Inflammatory macrophage treated with lipopolysaccharide for 4 hours (primary cell): Measurements from ENCODE around the gene DLGAP4.

Source experiments
- DNase-seq: peaks from one replicate; pipeline ENCODE4 v3.0.0-alpha.2; 2020

Gene DLGAP4, protein sequence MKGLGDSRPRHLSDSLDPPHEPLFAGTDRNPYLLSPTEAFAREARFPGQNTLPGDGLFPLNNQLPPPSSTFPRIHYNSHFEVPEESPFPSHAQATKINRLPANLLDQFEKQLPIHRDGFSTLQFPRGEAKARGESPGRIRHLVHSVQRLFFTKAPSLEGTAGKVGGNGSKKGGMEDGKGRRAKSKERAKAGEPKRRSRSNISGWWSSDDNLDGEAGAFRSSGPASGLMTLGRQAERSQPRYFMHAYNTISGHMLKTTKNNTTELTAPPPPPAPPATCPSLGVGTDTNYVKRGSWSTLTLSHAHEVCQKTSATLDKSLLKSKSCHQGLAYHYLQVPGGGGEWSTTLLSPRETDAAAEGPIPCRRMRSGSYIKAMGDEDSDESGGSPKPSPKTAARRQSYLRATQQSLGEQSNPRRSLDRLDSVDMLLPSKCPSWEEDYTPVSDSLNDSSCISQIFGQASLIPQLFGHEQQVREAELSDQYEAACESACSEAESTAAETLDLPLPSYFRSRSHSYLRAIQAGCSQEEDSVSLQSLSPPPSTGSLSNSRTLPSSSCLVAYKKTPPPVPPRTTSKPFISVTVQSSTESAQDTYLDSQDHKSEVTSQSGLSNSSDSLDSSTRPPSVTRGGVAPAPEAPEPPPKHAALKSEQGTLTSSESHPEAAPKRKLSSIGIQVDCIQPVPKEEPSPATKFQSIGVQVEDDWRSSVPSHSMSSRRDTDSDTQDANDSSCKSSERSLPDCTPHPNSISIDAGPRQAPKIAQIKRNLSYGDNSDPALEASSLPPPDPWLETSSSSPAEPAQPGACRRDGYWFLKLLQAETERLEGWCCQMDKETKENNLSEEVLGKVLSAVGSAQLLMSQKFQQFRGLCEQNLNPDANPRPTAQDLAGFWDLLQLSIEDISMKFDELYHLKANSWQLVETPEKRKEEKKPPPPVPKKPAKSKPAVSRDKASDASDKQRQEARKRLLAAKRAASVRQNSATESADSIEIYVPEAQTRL

DNA sequence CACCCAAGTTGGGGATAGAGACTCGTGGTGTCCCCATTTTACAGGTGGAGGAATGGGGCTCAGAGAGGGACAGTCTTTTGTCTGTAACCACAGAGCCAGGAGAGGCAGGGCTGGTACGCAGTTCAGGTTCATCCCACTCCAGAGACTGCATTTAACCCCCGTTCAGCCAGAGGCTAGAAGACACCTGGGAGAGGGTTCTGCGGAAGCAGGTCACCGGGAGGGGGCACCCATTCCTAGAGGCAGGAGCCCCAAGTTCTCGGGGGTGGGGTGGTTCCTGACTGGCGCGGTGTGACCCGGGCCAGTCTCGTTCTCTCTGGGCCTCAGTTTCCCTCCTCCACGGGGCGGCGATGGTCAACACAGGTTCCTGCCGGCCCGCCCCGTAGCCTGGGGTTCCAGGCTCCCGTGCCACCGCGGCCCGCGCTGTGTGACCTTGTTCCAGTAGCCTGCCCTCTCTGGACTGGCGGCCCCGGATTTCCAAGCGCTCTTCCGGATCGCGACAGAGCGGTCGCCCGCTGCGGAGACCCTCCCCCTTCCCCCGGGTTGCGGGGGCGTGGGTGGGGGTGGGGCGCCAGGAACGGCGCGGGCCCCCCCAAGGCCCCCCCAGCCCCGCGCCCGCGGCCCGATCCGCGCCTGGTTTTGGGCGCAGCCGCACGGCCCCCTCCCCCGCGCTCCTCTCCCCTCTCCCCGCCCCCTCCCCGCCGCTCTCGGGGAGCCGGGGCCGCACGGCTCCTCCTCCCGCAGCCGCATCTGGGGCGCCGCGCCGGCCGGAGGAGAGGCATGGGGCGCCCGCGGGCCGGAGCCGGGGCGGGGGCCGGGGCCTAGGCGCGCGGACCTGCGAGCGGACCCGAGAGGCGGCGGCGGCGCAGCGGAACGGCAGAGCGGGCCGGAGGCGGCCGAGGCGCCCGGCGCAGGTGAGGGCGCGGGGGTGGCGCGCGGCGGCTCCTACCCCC, at the start of gene DLGAP4:
Gene DLGAP4, plus strand, starts transcription at position 738 of the 950 bp plus-strand sequence. CDS start 125,379 bp downstream, outside the sequence.
- no peak for DNase-seq

DNA sequence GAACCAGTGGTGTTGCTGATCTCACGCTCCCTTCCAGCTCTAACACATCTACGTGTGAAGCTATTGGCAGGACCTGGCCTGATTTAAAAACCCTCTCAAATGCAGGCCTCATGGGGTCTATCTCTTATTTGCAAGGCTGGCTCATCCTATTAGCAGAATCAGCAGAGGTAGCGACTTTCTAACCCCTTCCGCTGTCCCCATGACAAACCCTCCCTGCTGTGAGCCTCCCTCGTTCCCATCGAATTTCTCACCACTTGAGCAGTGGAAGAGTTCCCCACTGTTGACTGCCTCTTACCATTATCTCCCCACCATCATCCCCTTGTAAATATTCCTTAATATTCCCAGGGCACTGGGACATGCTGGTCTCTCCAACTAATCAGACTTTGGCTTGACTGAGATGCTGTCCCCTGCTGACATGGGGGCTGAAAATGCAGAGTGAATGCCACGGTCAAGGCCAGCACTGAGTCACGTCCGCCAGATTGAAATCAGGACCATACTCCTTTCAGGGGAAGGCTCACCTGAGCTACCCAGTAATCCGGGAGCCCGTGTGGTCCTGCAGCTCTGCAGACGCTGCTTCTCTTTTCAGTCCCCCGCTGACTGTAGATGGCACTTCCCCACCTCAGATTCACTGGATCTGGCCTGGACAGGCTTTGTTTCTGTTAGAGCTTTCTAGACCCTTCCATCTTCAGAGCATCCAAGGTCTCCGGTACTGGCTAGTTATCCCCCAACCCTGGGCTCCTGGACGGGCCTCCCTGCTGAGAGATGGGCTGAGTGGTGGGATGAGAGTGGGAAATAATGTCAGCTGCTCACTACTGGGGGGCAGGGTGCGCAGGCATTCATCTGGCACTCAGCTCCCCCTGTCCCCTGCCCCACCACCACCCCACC, 46.7 kb upstream of the DLGAP4 start:
- DNase-seq = no peak

DNA sequence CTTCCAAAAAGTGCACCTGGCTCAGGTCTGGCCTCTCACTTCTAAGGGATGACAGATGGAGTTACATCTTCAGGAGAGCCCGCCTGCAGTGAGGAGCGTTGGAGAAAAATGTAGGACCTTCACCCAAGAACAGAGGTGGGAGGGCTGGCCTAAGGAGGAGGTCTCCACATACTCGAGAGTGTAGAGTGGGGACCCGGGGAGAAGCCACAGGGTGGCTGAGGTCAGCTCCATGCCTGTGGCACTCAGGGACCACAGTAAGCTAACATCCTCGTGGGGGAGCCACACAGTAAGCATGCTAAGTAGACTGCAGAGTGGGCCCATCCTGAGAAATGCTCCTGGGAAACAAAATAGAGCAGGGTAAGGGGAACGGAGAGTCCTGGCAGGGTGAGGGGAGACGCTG, 45.8 kb upstream of the DLGAP4 start:
- DNase-seq = no peak

DNA sequence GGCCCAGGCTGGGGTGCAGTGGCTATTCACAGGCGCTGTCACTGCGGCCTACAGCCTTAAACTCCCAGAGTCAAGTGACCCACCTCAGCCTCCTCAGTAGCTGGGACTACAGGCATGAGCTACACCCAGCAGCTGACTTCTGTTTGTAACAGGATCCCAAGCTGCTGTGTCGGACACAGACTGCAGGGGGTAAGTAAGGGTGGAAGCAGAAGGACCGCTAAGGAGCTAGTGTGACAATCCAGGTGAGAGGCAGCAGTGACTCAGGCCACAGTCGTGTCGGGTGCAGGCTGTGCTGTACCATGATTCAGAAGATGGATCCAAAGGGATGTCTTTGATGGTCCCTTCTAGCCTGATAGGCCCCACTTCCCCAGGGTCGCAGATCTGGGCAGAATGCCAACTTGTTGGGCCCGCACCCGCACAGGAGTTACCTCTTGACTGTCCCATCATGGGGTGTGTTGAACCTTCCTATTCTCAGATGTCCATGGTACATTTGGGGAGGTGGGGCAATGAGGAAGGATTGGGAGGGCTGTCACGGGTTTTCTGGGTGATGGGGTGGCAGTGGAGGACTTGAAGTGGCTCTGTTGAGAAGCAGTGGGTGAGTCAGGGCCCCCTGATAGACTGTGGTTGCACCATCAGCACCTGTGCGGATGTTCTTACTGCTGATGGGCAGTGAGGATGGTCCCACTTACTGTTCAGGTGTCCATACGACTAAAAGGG, 44.6 kb upstream of the DLGAP4 start:
- DNase-seq = no peak

DNA sequence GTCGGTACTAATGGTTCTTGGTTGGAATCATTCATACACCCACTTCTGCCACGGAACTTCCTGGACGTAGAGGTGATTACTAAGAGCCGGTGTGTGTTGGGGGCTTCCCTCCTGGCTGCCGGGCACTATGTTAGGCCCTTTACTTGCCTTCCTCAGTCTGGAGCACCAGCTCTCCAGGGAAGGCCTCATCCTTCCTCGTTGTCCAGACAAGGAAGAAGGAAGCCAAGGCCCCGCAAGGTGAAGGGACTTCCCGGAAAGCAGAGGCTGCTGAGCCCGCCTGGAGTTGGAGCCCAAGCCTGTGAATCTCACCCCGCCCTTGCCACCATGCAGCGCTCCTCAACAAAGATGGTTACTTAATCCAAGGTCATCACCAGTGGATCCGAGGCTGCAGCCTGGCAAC, 43.7 kb upstream of the DLGAP4 start:
- DNase-seq = no peak

DNA sequence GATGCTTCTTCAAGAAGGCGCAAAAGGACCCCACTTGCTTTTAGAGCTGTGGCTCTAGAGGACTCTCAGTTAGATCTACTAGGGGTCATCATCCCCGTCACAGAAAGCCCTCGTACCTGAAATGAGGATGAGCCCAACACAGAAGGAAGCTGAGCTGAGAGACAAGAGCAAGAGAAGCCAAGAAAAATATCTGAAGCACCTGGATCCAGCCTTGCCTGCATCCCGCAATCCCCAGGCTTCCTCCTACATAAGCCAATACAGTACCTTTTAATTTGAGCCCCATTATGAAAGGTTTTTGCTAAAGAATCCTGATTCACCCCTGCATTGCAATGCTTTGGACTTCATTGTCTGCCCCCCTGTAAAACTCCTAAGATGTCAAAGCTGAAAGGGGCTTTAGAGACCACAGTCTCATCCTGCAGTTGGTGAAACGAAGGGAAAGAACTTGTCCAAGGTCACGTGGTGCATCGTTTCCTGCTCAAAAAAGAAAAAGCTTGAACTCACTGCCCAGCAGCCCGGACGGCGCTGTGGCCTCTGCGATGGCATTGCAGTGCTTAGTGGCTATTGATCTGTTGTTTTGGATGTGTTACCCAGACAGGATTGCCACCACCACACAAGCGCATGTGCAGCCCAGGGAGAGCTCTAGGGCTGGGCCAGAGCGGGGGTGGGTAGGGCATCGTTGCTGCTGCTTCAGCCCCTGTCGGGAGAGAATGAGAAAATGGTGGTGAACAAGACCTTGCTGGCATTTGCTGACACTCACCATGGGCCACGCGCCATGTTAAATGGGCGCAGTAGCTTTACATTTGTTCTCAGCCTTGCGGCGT, 41.5 kb upstream of the DLGAP4 start:
- no peak for DNase-seq

DNA sequence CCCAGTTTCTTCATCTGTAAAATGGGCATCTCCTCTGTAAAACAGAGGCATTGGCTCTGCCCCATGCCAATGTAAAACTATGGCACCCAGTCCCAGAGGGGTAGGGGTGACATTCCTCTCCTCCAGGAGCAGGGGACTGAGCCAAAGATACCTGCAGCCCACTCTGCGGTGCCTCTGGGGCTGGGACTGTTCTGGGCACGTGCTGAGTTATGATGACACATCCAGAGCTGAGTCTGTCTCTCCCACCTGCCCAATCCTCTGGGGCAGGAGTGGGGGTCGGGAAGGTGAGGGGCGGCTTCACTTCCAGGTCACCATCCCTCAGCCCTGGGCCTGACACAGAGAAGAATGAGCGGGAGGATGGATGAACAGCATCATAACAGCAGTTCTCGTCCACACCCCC, 40.0 kb upstream of the DLGAP4 start:
- DNase-seq = no peak

DNA sequence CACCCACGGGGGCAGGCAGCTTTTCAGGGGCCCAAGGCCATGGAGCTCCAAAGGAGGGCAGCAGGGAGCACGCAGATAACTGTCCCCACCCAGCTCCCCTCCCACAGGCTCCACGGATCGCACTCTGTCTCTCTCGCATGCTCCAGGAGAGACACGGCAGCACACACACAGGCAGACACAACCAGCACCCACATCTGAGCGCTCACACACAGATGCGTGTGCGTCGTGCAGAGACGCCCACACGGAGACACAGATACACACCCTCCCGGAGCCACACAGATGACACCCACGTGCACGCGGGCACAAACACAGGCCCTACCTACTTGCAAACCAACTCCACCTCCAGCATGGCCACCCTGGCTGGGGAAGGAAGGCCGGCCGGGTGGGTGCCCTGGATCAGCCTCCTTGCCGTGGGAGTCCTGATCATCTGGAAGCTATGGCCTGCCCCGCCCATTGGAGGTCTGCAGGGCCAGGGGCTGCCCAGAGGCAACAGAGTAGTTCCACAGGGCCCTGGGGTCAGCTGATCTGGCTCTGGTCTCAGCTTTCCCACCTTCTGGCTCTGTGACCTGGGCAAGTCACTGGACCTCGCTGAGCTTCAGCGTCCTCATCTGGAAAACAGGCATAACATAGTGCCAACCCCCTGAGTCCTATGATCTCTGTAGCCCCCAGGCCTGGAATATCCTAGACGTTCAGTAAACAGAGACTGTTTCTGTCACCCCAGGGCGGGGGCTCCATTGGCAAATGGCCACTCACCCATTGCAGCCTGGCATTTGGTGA, 38.3 kb upstream of the DLGAP4 start:
- DNase-seq = no peak

DNA sequence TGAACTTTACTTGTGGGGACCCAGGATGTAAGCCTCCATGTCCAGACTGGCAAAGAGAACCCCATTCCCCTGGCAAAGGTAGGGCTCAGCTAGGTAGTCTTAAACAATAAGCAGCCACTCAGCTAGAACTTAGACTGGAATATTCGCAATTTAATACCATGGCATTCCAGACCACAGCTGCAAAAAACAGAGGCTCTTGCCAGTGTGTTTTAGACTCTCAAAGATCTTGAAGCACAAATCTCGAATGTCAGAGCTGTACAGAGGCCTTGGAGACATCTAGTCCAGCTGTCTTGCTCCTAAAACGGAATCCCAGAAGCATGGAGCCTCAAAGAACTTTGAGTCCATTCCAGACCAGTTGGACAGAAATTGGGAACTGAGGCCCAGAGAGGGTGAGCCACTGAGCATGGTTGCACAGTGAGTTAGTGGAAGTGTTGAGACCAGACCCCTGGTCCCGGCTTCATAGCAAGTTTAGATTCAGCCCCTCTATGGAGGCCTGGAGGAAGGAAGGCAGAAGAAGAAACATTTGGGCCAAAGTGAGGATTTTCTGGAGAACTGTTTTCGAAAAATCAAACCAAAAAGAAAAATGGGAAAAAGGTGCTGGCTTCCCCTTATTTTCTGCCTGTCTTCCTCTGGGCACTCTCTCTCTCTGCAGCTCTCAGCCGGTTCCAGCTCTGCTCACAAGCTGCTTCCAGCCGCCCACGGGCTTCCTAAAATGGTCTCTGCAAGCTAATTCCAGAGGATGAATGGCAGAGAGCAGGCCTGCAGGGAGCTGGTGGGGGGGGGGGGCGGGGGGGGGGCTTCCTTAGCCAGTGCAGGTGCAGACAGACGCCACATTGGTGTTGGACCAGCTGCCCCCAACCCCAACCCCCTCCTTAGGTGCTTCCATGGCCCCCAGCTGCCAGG, 37.4 kb upstream of the DLGAP4 start:
- DNase-seq = no peak

DNA sequence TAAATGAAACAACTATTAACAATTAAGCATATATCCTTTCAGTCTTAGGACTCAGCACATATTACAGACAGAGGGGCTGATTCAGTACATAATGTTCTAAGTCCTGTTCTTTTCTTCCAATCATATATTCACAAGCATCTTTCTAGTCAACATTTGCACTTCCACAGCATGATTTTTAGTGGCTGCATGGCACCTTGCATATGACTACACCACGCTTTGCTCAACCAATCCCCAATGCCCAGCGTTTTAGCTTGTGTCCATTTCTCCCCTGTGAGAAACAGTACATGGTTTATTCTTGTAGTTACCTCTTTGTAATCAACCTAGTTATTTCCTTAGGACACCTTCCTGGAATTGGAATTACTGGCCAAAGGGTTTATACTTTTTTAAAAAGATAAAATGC, 36.6 kb upstream of the DLGAP4 start:
- no peak for DNase-seq

DNA sequence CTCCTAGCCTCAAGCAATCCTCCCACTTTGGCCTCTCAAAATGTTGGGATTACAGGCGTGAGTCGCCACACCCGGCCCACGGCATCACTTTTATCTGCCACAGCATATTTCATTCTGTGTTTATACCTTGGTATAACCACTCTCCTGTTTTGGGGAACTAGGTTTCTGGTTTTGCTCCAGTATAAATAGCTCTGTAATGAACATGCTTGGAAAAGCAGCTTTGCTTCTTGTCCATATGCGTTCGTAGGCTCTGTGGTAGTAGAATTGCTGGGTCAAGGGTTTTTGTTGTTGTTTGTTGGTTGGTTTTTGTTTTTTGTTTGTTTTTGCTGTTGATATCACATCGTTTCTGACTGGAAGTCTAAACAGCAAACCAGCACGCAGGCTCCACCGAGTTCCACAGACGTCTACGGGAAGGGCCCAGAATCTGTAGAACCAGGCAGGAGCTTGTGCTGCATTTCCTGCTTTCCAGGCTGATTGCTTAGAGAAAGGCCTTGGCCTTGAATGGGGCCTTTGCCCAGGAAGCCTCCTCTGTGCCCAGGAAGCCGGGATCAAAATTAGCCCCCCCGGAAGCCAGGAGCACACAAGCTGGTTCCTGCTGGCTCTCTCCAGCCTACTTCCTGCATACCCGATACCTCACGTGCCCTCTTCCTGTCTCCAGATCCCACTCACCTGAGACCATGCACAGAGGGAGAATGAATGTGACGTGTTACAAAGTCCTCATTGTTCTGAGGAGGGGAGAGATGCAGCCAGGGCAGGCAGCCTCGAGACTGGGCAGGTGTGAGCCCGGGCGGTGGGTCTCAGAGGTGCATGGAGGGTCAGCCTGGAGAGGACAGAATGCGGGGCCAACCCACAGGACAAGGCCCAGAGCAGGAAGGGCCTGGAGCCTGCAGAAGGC, 35.1 kb upstream of the DLGAP4 start:
- no peak for DNase-seq

DNA sequence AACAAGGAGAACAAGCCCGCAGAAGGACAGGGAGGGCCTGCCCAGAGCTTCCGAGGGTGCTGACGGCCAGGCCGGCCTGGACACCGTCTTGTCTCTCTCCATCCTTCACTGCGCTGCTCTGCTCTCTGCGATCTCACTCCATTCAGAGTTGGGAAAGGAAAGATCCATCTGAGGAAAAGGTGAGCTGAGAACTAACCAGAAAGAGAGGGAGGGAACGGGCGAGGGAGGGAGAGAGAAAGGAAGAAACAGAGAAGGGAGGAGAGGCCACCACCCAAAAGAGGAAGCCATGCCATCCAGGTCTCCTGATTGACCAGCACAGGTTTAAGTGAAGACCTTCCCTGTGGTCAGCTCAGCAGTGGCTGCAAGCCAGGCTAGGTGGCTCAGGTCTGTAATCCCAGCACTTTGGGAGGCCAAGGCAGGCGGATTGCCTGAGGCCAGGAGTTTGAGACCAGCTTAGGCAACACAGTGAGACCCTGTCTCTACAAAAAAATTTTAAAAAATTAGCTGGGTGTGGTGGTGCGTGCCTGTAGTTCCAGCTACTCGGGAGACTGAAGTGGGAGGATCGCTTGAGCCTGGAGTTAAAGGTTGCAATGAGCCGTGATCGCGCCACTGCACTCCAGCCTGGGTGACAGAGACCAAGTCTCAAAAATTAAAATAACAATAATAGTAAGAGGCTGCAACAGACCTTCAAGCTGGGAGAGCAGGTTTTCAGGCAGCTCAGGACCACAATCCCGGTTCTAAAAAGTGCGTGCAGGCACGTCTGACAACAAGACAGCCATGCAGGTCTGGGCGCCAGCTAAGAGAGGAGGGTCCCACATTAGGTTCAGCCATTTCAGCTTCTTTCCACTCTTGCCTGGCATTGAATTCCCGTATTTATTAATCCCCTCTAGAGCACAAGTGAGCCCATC, 34.2 kb upstream of the DLGAP4 start:
- DNase-seq = no peak

DNA sequence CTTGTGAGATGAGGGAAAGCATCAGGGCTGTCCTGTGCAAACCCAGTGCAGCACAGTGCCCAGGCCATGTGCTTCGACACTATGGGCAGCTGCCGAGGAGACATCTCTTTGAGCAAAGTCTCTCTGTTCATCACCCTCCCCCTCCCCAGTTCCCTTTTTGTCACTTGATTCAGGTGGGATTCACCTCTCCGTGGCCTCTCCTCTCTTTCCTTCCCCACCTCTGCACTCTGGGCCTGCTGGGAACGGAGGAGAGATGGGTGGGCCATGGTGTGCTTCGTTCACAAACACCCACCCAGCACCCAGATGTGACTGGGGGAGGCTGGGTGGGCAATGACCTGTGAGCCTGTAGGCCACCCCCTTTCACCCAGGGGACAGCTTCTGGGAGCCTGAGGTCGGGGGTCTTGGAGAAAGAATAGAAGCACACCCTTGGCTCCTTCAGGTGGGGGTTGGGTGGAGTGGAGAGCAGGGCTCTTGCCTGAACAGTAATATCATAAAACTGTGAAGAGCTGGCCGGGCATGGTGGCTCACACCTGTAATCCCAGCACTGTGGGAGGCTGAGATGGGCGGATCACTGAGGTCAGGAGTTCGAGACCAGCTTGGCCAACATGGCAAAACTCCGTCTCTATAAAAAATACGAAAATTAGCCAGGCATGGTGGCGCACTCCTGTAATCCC, 33.5 kb upstream of the DLGAP4 start:
- no peak for DNase-seq

DNA sequence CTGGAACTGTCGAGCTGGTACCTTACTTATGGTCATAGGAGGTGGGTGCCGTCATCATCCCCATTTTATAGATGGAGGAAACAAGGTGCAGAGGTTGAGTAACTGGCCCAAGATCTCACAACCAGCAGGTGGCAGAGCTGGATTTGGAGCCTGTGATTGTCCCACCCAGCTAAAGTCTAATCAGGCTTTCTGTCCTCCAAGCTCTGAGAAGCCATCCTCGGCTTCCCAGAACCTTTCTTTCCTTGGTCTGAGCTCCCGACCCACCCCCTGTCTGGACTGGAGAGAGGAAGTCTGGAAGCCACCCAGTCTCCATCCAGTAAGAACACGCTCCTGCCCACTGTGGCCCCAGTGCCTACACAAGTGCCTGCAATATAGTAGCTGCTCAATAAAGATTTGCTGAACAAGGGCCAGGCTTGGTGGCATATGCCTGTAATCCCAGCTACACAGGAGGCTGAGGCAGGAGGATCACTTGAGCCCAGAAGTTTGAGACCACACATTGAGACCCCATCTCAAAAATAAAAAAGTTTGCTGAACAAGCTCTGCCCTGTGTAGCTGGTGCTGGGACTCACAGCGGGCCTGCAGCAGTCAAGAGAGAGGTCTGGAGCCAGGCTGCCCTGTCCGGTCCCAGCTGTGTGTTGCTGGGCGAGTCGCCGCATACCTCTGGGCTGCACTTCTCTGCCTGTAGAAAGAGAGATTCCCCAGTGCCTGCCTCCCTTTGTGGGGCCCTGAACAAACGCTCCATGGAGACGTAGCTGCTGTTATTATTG, 32.5 kb upstream of the DLGAP4 start:
- no peak for DNase-seq
